Trophoblast cell (in vitro differentiated cells and primary cell): Measurements from ENCODE around the gene WWC2.

Experiments used
- DNase-seq, 2 donors: peaks; one replicate each; pipeline ENCODE4 v3.0.0-alpha.2; 2016
- H2AFZ ChIP-seq: 2 replicates; pipeline ENCODE4 v1.6.1; 2013; ENCODE audit warnings: low read length, moderate library complexity, mild to moderate bottlenecking; ENCODE audit not compliant: insufficient read depth, poor library complexity
- H2AK5ac ChIP-seq: 2 replicates; pipeline ENCODE4 v1.6.1; 2013; ENCODE audit warnings: mild to moderate bottlenecking, low read length
- H2BK120ac ChIP-seq: 2 replicates; pipeline ENCODE4 v1.6.1; 2013; ENCODE audit warnings: low read length, mild to moderate bottlenecking, moderate library complexity; ENCODE audit not compliant: insufficient read depth, poor library complexity
- H2BK12ac ChIP-seq: 2 replicates; pipeline ENCODE4 v1.6.1; 2013; ENCODE audit warnings: mild to moderate bottlenecking, low read length, moderate library complexity
- H2BK5ac ChIP-seq: 2 replicates; pipeline ENCODE4 v1.6.1; 2013; ENCODE audit warnings: low read length, low read depth, moderate library complexity, mild to moderate bottlenecking; ENCODE audit not compliant: poor library complexity
- H3K14ac ChIP-seq: 2 replicates; pipeline ENCODE4 v1.6.1; 2013; ENCODE audit warnings: mild to moderate bottlenecking, low read length
- H3K18ac ChIP-seq: 2 replicates; pipeline ENCODE4 v1.6.1; 2013; ENCODE audit warnings: mild to moderate bottlenecking, low read length
- H3K23ac ChIP-seq: 2 replicates; pipeline ENCODE4 v1.6.1; 2013; ENCODE audit warnings: low read length
- H3K27ac ChIP-seq: 2 replicates; pipeline ENCODE4 v1.5.1; 2013; ENCODE audit warnings: low read depth, mild to moderate bottlenecking, inconsistent platforms, low read length, moderate library complexity
- H3K27me3 ChIP-seq: 2 replicates; pipeline ENCODE4 v1.6.1; 2013; ENCODE audit warnings: inconsistent platforms, mild to moderate bottlenecking, low read length, moderate library complexity; ENCODE audit not compliant: insufficient read depth
- H3K36me3 ChIP-seq, 2 experiments: 1 replicate in 1 of 2; 2 replicates in 1 of 2; pipeline ENCODE4 v1.6.1; 2013; ENCODE audit warnings: low read length in 2 of 2, mild to moderate bottlenecking in 2 of 2, moderate library complexity in 1 of 2; ENCODE audit not compliant: insufficient read depth in 2 of 2, control insufficient read depth in 1 of 2
- H3K4ac ChIP-seq: 2 replicates; pipeline ENCODE4 v1.6.1; 2013; ENCODE audit warnings: low read depth, mild to moderate bottlenecking, low read length, moderate library complexity
- H3K4me1 ChIP-seq, 2 experiments: 1 replicate in 1 of 2; 2 replicates in 1 of 2; pipeline ENCODE4 v1.6.1; 2013; ENCODE audit warnings: low read length in 2 of 2, mild to moderate bottlenecking in 2 of 2, moderate library complexity in 1 of 2; ENCODE audit not compliant: insufficient read depth in 2 of 2, control insufficient read depth in 1 of 2
- H3K4me2 ChIP-seq: 2 replicates; pipeline ENCODE4 v1.6.1; 2013; ENCODE audit warnings: inconsistent platforms, mild to moderate bottlenecking, low read length, moderate library complexity
- H3K4me3 ChIP-seq: 2 replicates; pipeline ENCODE4 v1.5.1; 2013; ENCODE audit warnings: mild to moderate bottlenecking, low read depth, low read length, inconsistent platforms
- H3K79me1 ChIP-seq: one replicate; pipeline ENCODE4 v1.6.1; 2013; ENCODE audit warnings: low read length
- H3K79me2 ChIP-seq: 2 replicates; pipeline ENCODE4 v1.6.1; 2013; ENCODE audit warnings: low read length, mild to moderate bottlenecking; ENCODE audit not compliant: control insufficient read depth, insufficient read depth, poor library complexity
- H3K9ac ChIP-seq: 2 replicates; pipeline ENCODE4 v1.6.1; 2013; ENCODE audit warnings: mild to moderate bottlenecking, low read length
- H3K9me3 ChIP-seq: 2 replicates; pipeline ENCODE4 v1.6.1; 2013; ENCODE audit warnings: low read depth, mild to moderate bottlenecking, control low read depth, inconsistent platforms, low read length; ENCODE audit not compliant: insufficient read depth
- H4K12ac ChIP-seq: 2 replicates; pipeline ENCODE4 v1.6.1; 2013; ENCODE audit warnings: low read depth, mild to moderate bottlenecking, low read length, moderate library complexity
- H4K8ac ChIP-seq: 2 replicates; pipeline ENCODE4 v1.6.1; 2013; ENCODE audit warnings: low read depth, mild to moderate bottlenecking, low read length, moderate library complexity
- H4K91ac ChIP-seq: one replicate; pipeline ENCODE4 v1.6.1; 2013; ENCODE audit warnings: low read depth, mild to moderate bottlenecking, low read length, moderate library complexity
- WGBS: extraction: QIAGEN DNeasy Blood & Tissue Kit; methylation state at CpG from one replicate; pipeline ENCODE4 v1.1.7; 2013; ENCODE audit warnings: missing lambda C conversion rate; ENCODE audit not compliant: insufficient read length, insufficient coverage; ENCODE audit errors: extremely low coverage; 5-methylcytosine and 5-hydroxymethylcytosine counted together

WWC2 gene

DNA sequence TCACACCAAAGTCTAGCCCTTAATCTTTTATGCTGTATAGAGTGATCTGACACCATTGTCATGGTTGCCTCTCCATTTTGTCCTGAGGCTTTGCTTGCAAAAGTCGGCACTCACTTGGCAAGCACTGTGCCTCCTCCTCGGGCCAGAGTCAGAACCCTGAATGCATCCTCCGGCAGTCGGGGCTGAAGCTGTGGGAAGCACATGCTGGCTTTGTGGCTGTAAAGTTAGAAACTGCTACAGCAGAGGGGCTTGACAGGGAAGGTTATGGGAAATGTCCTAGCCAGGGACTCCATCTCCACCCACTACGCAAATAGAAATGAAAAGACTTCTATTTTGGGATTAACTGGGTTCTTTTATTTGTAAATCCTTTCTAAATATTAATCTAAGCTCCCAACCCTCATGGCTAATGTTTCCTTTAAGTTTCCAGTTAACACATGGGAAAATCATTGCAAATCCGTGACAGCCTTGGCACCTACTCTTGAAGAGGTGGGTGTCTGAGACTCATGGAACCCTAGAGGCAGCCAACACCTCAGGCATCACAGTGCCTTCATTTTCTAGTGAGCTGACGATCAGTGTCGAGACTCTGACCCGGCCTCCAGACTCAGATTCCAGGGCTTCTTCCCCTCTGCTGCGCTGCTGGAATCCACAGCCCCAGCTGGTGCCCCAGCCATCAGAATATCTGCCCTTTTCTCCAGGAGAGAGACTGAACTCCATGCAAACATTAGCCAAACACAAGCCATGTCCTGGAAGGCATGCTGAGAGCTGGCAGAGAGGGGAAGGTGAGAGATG lies 231.1 kb downstream of the WWC2 start:
- no peak overlapping the region for H3K9ac ChIP-seq
- H3K18ac ChIP-seq, result no peak overlapping the region
- no peak overlapping the region for H3K4ac ChIP-seq
- no peak overlapping the region for H3K23ac ChIP-seq
- no peak overlapping the region for H4K12ac ChIP-seq
- H3K4me1 ChIP-seq, result peaks cover 0 to 6% of the 10 kb centered on the region in 2 experiments
- no peak overlapping the region for H2AFZ ChIP-seq
- no peak overlapping the region for H4K91ac ChIP-seq
- H3K4me2 ChIP-seq, result no peak overlapping the region
- no peaks in the 10 kb centered on the region for H3K27me3 ChIP-seq
- H3K4me3 ChIP-seq, result no peak overlapping the region
- no peaks in the 10 kb centered on the region for H3K79me2 ChIP-seq
- WGBS, result no CpG with 5 or more reads among the region's 10 CpGs
- DNase-seq, result no peak
- no peak overlapping the region for H3K14ac ChIP-seq
- peaks cover 5% of the 10 kb centered on the region for H3K9me3 ChIP-seq
- H2BK120ac ChIP-seq, result no peak overlapping the region
- no peak overlapping the region for H3K27ac ChIP-seq
- H3K36me3 ChIP-seq, result no peaks in the 10 kb centered on the region
- no peaks in the 10 kb centered on the region for H3K79me1 ChIP-seq
- H2BK12ac ChIP-seq, result no peak overlapping the region
- H2AK5ac ChIP-seq, result no peak overlapping the region
- H4K8ac ChIP-seq, result no peak overlapping the region
- H2BK5ac ChIP-seq, result no peak overlapping the region

DNA sequence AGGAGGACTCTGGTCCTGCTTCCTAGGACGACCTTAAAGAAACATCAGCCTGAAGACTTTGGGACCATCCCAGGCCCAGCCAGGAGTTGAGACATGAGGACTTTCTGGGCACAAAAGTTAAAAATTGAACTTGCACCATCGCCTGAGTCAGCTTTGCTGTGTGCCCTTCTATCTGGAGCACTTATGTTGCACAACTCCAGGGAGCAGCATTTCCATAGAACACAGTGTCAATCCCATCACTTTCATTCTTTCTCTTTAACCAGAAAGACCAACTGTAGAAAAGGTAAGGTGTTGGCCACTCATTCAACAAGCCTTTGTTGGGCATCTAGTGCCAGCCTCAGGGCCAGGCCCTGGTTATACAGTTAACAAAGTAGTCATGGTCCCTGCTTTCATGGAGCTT lies 231.8 kb downstream of the WWC2 start:
- H3K79me2 ChIP-seq, result no peaks in the 10 kb centered on the region
- H2BK120ac ChIP-seq, result no peak overlapping the region

GRCh38 chr4:183332447-183332846 lies 233.4 kb downstream of the WWC2 start:
- no peak for DNase-seq
- no peaks in the 10 kb centered on the region for H3K36me3 ChIP-seq
- no CpG with 5 or more reads among the region's 11 CpGs for WGBS

More for the DNA sequence above, 231.8 kb downstream of the WWC2 start:
- no peak overlapping the region for H4K91ac ChIP-seq
- no peaks in the 10 kb centered on the region for H3K36me3 ChIP-seq
- H3K27me3 ChIP-seq, result no peaks in the 10 kb centered on the region
- H3K4me1 ChIP-seq, result peaks cover 4 to 11% of the 10 kb centered on the region in 2 experiments
- H3K9ac ChIP-seq, result no peak overlapping the region
- no peak overlapping the region for H3K23ac ChIP-seq
- no peak overlapping the region for H4K12ac ChIP-seq
- no peak for DNase-seq
- no peak overlapping the region for H2BK5ac ChIP-seq
- no peak overlapping the region for H2BK12ac ChIP-seq
- no peak overlapping the region for H2AFZ ChIP-seq
- H3K4ac ChIP-seq, result no peak overlapping the region
- H2AK5ac ChIP-seq, result no peak overlapping the region
- no peak overlapping the region for H3K27ac ChIP-seq
- no peaks in the 10 kb centered on the region for H3K79me1 ChIP-seq
- no CpG with 5 or more reads among the region's 2 CpGs for WGBS
- H4K8ac ChIP-seq, result no peak overlapping the region
- no peak overlapping the region for H3K4me2 ChIP-seq
- no peak overlapping the region for H3K4me3 ChIP-seq
- no peak overlapping the region for H3K14ac ChIP-seq
- no peak overlapping the region for H3K18ac ChIP-seq
- peaks cover 5% of the 10 kb centered on the region for H3K9me3 ChIP-seq

GRCh38 chr4:183333202-183333601 lies 234.1 kb downstream of the WWC2 start:
- Histone ChIP-seq H3K9ac (no peak overlapping the region), H2BK5ac (no peak overlapping the region), H3K4ac (no peak overlapping the region), H3K79me1 (no peaks in the 10 kb centered on the region), H2BK12ac (no peak overlapping the region), H3K14ac (no peak overlapping the region), H4K12ac (no peak overlapping the region), H3K4me2 (no peak overlapping the region), H4K91ac (no peak overlapping the region), H3K4me3 (no peak overlapping the region), H3K27me3 (no peaks in the 10 kb centered on the region), H4K8ac (no peak overlapping the region), H2AK5ac (no peak overlapping the region), H3K9me3 (peaks cover 5% of the 10 kb centered on the region), H3K4me1 (peaks cover 4 to 11% of the 10 kb centered on the region in 2 experiments), H3K18ac (no peak overlapping the region), H2BK120ac (no peak overlapping the region), H2AFZ (no peak overlapping the region), H3K23ac (no peak overlapping the region), H3K79me2 (no peaks in the 10 kb centered on the region), H3K27ac (no peak overlapping the region), H3K36me3 (no peaks in the 10 kb centered on the region)
- WGBS, result no CpG with 5 or more reads among the region's 9 CpGs
- DNase-seq, result no peak

More at GRCh38 chr4:183332447-183332846, 233.4 kb downstream of the WWC2 start:
- Histone ChIP-seq H4K12ac (no peak overlapping the region), H4K91ac (no peak overlapping the region), H2BK5ac (no peak overlapping the region), H3K79me2 (no peaks in the 10 kb centered on the region), H3K14ac (no peak overlapping the region), H2AFZ (no peak overlapping the region), H3K4me1 (peaks cover 4 to 11% of the 10 kb centered on the region in 2 experiments), H2BK12ac (no peak overlapping the region), H3K4me2 (no peak overlapping the region), H3K27ac (no peak overlapping the region), H2AK5ac (no peak overlapping the region), H3K23ac (no peak overlapping the region), H3K9me3 (peaks cover 5% of the 10 kb centered on the region), H3K4ac (no peak overlapping the region), H3K9ac (no peak overlapping the region), H3K27me3 (no peaks in the 10 kb centered on the region), H2BK120ac (no peak overlapping the region), H3K4me3 (no peak overlapping the region), H4K8ac (no peak overlapping the region), H3K79me1 (no peaks in the 10 kb centered on the region), H3K18ac (no peak overlapping the region)
